Stimulated activated CD8-positive, alpha-beta memory T cell treated with anti-CD3 and anti-CD28 coated beads, Interleukin-4, amount 100 ng/mL, for 24 hours (primary cell): ENCODE results near the gene SLC6A8.
"Not testable (repeated sequence)": the region's sequence is repeated elsewhere in the genome, so short reads cannot be mapped to it uniquely, and the experiment has no call there.

ENCODE experiments used
- DNase-seq: peaks from one replicate; pipeline ENCODE4 v3.0.0-alpha.2; 2020; ENCODE audit warnings: low read depth

Gene SLC6A8

DNA sequence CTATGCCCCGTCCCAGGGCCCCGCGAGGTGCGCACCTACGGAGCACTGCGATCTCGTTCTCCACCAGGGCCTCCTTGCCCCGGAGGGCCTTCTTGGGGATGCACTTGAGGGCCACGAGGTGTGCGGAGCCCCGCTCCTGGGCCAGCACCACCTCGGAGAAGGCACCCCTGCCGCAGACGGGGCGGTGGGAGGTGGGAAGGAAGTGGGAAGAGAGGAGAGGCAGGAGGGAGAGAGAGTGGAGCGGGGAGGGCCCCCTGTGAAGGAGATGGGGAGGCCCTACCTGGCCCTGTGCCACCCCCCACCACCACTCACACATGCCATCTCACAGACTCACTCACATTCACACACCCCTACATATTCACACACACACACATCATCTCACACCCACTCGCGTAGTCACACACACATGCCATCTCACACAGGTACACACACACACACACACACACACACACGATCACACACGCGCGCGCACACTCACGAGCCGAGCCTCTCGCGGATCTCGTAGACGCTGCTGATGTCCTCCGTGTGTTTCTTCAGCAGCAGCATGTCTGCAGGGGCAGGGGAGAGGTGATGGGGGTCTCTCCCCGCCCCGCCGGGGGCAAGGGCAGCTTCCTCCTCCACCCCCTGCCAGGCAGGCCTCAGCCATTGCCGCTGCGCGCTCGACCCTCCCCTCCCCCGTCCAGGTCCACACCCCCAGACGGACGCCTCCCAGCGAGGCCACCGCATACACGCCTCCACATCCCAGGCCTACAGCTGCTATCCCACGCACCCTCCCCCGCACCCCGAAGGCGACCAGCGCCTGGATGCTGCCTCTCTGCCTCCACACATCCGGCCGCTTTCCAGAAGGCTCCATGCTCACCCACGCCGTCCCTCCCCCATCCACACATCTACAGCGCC lies 14.9 kb upstream of the SLC6A8 start:
- DNase-seq = no peak

DNA sequence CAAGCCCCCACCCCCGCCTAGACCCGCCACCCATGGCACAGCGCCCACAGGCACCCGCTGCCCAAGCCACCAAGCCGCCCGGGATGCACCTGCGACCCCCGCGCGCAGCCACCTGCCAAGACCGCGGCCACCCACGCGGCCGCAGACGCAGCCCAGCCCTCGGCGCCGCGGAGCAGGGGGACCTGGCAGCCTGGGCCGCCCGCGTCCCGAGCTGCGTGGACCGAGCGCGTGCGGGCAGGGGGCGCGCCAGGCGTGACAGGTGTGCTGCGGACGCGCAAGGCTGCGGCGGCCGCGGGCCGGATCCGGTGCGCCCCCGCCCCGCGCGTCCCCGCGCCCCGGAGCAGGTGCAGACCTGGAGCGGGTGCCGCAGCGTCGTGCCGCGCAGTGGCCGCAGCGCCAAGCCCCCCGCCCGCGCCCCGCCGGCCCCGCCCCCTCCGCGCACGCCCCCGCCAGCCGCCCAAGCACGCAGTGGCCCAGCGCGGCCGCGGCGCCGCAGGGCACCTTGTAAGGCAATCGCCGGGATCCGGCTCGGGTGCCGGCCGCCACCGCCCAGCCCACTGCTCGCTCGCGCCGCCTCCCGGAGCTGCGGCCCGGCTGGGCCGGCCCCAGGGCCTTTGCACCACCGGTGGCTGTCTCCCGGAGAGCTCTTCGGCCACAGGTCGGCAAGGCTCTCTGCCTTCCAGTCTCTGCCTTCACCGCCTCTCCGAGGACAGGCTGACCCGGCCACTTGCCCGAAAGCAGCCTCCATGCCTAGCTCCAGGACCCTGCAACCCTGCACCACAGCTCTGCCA lies 14.1 kb upstream of the SLC6A8 start, which contains the start of gene PNCK:
PNCK (minus strand) TSS at position 386 of the 791 bp plus-strand sequence. CDS start 737 bp downstream, outside the sequence.
- no peak for DNase-seq

DNA sequence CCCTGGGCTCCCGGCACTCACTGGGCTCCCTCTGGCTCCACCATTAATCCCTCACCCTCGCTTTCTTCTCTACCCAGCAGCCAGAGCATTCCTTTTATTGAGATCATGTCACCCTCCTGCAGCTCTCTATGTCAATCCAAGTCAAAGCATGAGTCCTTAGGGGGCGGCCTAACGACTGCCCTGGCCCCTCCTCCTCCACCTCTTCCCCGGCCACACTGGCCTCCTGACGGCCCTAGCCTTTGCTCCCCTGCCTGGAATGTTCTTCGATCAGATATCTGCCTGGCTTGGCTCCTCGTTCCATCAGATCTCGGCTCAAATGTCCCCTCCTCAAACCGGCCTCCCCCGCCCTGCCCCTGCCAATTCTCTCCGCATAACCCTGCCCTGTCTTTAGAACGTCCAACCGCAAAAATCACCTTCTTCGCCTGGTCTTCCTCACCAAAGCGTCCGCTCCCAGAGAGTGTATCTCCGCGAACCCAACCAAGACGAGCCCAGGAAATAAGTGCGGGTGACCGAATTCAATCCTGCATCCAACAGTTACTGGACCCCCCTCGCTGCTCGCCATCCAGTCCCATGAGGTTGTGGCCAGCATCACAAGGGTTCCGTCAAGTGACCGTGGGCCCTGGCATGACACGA lies 13.4 kb upstream of the SLC6A8 start:
- no peak for DNase-seq

GRCh38 chrX:153681175-153681574 lies 6.6 kb upstream of the SLC6A8 start:
- no peak for DNase-seq

DNA sequence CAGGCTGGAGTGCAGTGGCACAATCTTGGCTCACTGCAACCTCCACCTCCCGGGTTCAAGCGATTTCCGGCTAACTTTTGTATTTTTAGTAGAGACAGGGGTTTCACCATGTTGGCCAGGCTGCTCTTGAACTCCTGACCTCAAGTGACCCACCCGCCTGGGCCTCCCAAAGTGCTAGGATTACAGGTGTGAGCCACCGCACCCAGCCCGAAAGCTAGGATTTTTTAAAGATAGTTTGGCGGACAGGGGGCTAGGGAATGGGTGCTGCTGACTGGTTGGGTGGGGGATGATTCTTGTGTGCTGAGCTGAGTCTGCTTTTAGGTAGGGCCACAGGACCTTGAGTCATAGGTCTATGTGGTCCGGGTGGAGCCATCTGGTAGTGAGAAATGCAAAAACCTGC lies 4.2 kb upstream of the SLC6A8 start:
- DNase-seq = not testable (repeated sequence)

DNA sequence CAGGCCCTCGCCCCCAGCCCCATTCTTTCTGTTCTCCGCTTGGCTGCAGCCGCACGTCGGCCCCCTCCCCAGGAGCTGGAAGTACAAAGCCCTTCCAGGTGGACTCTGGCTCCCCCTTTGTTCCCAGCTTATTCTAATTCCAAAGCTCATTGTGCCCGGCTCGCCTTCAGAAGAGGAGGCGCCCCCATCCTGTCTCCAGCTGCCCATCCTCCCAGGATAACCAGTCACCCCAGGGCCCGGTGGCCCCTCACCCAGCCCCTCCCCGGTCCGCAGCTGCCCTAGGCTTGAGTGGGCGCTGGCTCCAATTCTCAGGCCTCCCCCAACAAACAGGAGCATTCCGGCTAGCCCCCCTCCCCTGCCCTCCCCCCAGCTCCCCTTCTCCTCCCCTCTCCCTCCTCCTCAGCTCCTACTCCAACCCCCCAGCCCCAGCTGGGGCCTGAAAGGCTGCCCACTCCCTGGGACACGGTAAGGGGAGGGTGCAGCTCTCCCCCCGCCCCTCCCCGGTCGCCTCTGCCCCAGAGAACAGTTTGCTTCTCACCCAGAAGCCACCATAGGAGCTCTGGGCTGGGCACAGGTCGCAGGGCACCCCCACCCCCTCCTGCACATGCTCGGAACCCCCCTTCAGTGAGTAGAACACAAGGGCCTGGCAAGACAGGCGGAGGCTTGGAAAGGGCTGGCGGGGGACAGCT lies 3.1 kb upstream of the SLC6A8 start:
- no peak for DNase-seq

DNA sequence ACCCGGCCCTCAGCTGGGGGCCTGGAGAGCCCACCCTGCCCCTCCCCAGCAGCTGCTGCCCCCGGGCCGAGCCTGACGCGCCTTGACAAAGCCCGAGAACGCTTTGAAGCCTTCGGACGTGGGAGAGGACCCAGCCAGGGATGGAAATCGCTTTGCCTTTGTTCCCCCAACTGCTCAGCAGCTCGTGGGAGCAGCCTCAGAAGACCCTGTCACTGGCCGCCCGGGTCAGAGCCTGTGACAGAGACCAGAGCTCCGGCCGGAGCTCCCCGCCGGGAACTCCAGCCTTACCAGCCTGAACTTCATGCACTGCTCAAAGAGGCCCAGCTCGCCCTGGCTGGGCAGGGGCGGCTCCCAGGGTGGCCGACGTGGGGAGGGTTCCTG lies 2.6 kb upstream of the SLC6A8 start:
- DNase-seq = no peak

GRCh38 chrX:153685751-153686696 lies 1.7 kb upstream of the SLC6A8 start:
- no peak for DNase-seq

DNA sequence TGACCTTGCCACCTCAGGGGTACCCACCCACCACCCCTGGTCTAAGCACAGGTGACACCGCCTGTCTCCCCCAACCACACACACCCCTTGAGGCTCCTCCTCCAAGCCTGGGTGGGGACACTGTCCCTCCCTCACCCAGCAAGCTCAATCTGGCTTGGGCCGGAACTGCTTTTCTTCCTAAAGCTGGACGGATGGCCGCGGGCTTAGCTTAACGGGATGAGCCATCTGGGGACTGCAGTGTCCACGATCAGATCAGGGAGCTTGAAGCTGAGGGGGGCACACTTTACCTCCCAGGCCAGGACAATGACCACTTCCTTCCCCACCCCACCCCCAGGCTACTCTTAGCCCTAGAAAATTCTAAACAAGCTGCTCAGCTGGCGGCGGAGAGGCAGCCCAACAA lies 1.0 kb upstream of the SLC6A8 start:
- no peak for DNase-seq

GRCh38 chrX:153688071-153688470 lies 345 bp downstream of the SLC6A8 start:
- DNase-seq = no peak

- no peak for DNase-seq
Measured at GRCh38 chrX:153688506-153688905, 780 bp downstream of the SLC6A8 start.

DNA sequence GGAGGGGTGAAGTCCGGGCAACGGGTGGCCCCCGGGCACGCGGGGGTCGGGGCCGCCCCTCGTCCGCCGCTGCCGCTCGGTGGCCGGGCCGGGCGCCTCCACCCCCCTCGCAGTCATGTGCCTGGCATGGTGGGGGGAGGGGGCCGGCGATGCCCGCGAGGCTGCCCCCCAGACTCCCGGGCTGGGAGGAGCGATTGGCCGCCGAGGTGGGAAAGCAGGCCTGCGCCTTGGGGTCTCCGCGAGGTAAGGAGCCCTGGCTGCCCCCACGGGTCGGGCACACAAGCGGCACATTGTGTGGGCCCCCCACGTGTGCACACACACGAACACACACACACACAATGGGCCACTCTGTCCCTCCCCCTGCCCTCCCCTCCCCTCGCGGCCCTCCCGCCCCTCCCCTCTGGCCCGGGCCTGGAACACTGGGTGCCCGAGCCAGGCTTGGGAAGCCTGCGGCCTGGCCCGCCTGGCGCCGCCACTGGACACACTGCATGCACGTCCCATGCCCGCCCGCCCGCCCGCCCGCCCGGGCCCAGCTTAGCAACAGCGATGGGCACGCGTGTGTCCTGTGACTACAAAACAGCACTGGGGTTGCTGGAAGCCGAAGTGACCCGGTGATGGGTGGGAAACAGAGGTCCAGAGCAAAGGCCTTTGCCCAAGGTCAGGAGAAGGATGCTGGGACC lies 1.3 kb downstream of the SLC6A8 start:
- no peak for DNase-seq

DNA sequence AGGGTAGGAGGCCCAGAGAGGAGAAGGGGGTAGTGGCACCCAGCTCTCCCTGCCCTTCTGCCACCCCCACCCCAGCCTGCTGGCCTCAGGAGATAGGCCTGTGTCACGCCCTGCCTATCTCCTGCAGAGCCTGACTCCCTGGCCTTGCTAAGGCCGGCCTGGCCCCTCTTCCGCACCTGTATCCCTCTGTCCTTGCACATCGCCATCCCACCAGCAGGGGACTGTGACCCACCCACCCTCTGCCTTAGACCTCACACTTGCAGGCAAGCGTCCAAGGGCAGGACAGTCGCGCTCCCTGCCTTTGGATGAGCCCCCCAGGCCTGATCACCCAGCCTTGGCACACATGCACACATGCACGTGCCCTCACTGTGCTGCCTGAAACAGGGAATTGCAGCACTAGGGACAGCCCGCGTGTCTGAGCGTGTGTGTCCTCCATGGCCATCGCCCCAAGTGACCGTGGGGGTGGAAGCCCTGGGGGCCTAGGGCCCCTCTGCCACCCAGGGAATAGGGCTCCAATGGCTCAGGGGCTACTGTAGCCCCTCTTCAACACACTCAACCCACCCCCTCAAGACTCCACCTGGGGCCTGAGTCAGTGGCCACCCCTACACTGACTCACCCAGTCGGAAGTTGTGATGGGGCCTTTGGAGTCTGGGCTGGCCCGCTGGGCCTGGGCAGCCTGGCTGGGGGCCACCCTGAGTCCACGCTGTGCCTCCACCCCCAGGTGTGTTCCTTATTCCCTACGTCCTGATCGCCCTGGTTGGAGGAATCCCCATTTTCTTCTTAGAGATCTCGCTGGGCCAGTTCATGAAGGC lies 2.1 kb downstream of the SLC6A8 start:
- DNase-seq = no peak

DNA sequence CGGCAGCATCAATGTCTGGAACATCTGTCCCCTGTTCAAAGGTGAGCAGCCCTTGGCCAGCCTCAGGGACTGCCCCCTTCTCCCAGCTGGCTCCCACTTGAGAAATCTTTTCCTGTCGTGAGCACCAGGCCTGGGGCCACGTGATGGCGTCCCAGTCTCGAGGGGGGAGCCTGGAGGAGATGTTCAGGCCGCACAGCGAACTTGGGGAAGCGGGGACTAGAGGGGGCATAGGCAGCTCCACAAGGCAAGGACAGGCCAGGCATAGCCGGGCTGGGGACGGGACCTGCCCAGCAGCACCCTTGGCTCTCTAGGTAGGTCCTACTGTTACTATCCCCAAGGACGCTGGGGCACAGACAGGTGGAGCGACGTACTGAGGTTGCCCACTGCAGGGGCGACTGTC lies 2.7 kb downstream of the SLC6A8 start:
- no peak for DNase-seq

DNA sequence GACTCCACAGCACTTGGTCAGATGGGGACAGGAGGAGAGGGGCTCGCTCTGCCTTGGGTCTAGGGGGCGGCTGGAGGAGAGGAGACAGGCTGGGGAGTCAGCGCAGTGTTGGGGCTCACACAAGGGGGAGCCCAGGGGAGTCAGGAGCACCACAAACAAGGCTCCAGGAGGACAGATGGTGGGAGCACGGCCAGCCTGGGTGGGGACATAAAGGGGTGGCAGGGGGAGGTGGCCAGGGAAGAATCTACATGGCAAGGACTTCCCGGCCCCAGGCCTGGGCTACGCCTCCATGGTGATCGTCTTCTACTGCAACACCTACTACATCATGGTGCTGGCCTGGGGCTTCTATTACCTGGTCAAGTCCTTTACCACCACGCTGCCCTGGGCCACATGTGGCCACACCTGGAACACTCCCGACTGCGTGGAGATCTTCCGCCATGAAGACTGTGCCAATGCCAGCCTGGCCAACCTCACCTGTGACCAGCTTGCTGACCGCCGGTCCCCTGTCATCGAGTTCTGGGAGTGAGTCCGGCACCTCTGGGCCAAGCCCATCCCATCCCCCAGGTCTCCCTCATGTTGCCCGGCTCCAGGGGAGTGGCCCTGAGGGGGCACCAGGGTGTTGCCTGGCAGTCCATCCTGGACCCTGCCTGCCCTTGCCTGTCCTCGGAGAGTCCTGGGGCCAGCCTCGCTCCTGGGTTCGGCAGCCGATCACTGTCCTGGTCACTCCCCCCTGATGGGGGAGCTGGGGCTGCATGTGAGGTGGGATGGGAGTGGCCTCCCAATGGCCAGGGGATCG lies 3.5 kb downstream of the SLC6A8 start:
- not testable (repeated sequence) for DNase-seq

DNA sequence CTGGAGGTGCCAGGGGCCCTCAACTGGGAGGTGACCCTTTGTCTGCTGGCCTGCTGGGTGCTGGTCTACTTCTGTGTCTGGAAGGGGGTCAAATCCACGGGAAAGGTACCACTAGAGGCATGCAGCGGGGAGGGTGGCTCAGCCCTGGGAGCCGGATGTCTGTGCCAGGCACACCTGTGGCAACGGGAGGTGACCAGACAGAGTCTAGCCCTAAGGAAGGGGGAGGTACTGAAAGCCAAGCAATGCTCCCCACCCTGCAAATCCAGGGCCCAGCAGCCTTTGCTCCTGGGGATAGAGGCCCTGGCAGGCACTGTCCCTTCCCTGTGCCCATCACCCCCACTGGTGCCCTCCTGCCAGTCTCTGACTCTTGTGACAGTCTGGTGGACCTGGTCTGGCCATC lies 4.3 kb downstream of the SLC6A8 start:
- no peak for DNase-seq

DNA sequence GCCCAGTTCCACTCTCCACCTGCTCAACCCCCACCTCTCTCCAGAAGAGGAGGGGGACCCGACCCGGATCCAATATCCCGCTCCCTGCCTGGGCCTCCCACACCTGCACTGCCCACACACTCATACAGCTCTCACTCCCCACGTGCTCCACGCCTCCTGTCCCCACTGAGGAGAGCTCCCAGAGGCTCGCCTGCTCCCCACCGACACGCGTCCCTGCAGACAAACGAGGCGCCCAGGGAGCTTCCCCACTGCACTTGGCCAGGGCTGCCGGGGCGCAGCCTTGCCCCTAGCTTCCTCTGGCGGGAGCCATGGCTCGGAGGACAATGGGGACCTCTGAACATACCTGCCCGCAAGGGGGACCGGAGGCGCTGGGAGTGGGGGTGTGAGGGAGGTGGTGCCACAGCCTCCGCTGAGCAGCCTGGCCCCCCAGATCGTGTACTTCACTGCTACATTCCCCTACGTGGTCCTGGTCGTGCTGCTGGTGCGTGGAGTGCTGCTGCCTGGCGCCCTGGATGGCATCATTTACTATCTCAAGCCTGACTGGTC lies 5.0 kb downstream of the SLC6A8 start:
- no peak for DNase-seq
